Osteoblast (primary cell): ENCODE measurements around the gene ILK. TPM values are rescaled to one million over a fixed set of nuclear protein-coding genes. Genes with fewer than 3 reads are reported as not detected.
A peak's percentile ranks its signal among the peaks of the same experiment; 100 is the strongest.

Experiments used
- DNase-seq: peaks from one replicate; pipeline ENCODE4 v3.0.0; 2011; ENCODE audit warnings: low spot score, mixed read lengths; ENCODE audit not compliant: insufficient read length; ENCODE audit errors: missing footprints
- H2AFZ ChIP-seq: 2 replicates; pipeline ENCODE4 v1.6.0; 2011; ENCODE audit warnings: mild to moderate bottlenecking, low read length
- H3K27ac ChIP-seq: 2 replicates; pipeline ENCODE4 v1.5.1; 2011; ENCODE audit warnings: mild to moderate bottlenecking, low read depth, low read length, moderate library complexity
- H3K27me3 ChIP-seq: 2 replicates; pipeline ENCODE4 v1.6.0; 2012; ENCODE audit warnings: mild to moderate bottlenecking, control low read depth, inconsistent platforms, low read length, moderate library complexity; ENCODE audit not compliant: insufficient read depth
- H3K36me3 ChIP-seq: 2 replicates; pipeline ENCODE4 v1.5.1; 2011; ENCODE audit warnings: mild to moderate bottlenecking, low read length, control low read depth, moderate library complexity; ENCODE audit not compliant: insufficient read depth
- H3K4me1 ChIP-seq: 2 replicates; pipeline ENCODE4 v1.5.1; 2011; ENCODE audit warnings: mild to moderate bottlenecking, low read length, control low read depth, moderate library complexity; ENCODE audit not compliant: insufficient read depth
- H3K4me2 ChIP-seq: 2 replicates; pipeline ENCODE4 v1.6.0; 2011; ENCODE audit warnings: mild to moderate bottlenecking, low read length; ENCODE audit not compliant: insufficient read depth
- H3K4me3 ChIP-seq: fragments of 200-600 bp; sonication (generic); 3 replicates; pipeline ENCODE4 v1.5.1; 2012; ENCODE audit warnings: mild to moderate bottlenecking, low read length, inconsistent platforms; ENCODE audit not compliant: insufficient read depth
- H3K79me2 ChIP-seq: 2 replicates; pipeline ENCODE4 v1.6.0; 2012; ENCODE audit warnings: mild to moderate bottlenecking, low read length, control low read depth, inconsistent platforms; ENCODE audit not compliant: insufficient read depth
- H3K9me3 ChIP-seq: 2 replicates; pipeline ENCODE4 v1.5.1; 2011; ENCODE audit warnings: low read depth, low read length, control low read depth
- H4K20me1 ChIP-seq: 2 replicates; pipeline ENCODE4 v1.6.0; 2012; ENCODE audit warnings: mild to moderate bottlenecking, low read length, control low read depth; ENCODE audit not compliant: insufficient read depth
- total RNA-seq: library from RNA; depleted of rRNA; stranded (reverse); fragments of >200 nt; gene quantifications from 2 replicates; pipeline ENCODE4 v1.2.3, GENCODE V29; 2012
- TF ChIP-seq, protein P1 (sequence below): IDR thresholded peaks from 2 replicates; pipeline ENCODE4 v1.5.1; 2011; ENCODE audit warnings: mild to moderate bottlenecking, low read depth, low read length, moderate library complexity; ENCODE audit errors: extremely low read depth

ILK gene
- total RNA-seq, 1 donor: 176 TPM

GRCh38 chr11:6570691-6571427 is 32.7 kb upstream of the ILK start:
- H3K4me1 ChIP-seq: peaks cover 18% of the 10 kb centered on the region
- H3K4me3 ChIP-seq: no peak overlapping the region
- peaks cover 17% of the 10 kb centered on the region for H4K20me1 ChIP-seq
- no peaks in the 10 kb centered on the region for H3K79me2 ChIP-seq
- no peaks in the 10 kb centered on the region for H3K27me3 ChIP-seq
- no peaks in the 10 kb centered on the region for H3K36me3 ChIP-seq
- no peak overlapping the region for H3K4me2 ChIP-seq
- H2AFZ ChIP-seq: no peak overlapping the region
- TF ChIP-seq, protein P1, sequence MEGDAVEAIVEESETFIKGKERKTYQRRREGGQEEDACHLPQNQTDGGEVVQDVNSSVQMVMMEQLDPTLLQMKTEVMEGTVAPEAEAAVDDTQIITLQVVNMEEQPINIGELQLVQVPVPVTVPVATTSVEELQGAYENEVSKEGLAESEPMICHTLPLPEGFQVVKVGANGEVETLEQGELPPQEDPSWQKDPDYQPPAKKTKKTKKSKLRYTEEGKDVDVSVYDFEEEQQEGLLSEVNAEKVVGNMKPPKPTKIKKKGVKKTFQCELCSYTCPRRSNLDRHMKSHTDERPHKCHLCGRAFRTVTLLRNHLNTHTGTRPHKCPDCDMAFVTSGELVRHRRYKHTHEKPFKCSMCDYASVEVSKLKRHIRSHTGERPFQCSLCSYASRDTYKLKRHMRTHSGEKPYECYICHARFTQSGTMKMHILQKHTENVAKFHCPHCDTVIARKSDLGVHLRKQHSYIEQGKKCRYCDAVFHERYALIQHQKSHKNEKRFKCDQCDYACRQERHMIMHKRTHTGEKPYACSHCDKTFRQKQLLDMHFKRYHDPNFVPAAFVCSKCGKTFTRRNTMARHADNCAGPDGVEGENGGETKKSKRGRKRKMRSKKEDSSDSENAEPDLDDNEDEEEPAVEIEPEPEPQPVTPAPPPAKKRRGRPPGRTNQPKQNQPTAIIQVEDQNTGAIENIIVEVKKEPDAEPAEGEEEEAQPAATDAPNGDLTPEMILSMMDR: no peak
- DNase-seq: no peak
- no peaks in the 10 kb centered on the region for H3K9me3 ChIP-seq
- no peak overlapping the region for H3K27ac ChIP-seq

DNA sequence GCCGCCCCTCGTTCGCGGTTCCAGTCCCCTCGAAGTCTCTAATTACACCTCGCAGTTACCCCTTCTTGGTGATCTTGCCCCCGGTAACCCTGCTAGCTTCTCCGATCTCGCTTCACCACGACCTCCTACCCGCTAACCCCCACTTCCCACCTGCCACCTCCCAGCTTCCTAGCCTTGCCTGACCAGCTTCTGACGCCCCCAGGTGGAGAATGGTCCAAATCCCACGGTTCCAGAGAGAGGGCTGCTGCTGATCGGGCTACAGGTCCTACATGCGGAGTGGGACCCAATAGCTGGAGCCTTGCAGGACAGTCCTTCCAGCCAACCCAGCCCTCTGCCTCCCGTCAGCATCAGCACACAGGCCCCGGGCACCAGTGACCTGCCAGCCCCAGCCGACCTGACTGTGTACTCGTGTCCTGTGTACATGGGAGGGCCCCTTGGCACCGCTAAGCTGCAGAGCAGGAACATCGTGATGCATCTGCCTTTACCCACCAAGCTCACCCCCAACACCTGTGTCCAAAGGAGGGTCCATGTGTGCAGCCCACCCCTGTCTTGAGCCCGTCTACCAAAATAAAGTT is 32.1 kb upstream of the ILK start:
- H3K4me2 ChIP-seq: peak overlapping the region; percentile 36
- no peaks in the 10 kb centered on the region for H3K9me3 ChIP-seq
- H3K36me3 ChIP-seq: no peaks in the 10 kb centered on the region
- H3K27me3 ChIP-seq: no peaks in the 10 kb centered on the region
- H3K79me2 ChIP-seq: no peaks in the 10 kb centered on the region
- peaks cover 18% of the 10 kb centered on the region for H3K4me1 ChIP-seq
- H2AFZ ChIP-seq: no peak overlapping the region
- TF ChIP-seq, protein P1: no peak
- H4K20me1 ChIP-seq: peaks cover 12% of the 10 kb centered on the region
- no peak overlapping the region for H3K27ac ChIP-seq
- no peak overlapping the region for H3K4me3 ChIP-seq
- DNase-seq: peak; percentile 65

GRCh38 chr11:6572215-6572614 is 31.4 kb upstream of the ILK start:
- Histone ChIP-seq H3K4me2 (peak overlapping the region; percentile 36), H3K36me3 (no peaks in the 10 kb centered on the region), H3K4me3 (no peak overlapping the region), H3K4me1 (peaks cover 23% of the 10 kb centered on the region), H3K79me2 (no peaks in the 10 kb centered on the region), H3K27me3 (no peaks in the 10 kb centered on the region), H3K27ac (no peak overlapping the region), H4K20me1 (peaks cover 12% of the 10 kb centered on the region), H3K9me3 (no peaks in the 10 kb centered on the region), H2AFZ (no peak overlapping the region)
- TF ChIP-seq, protein P1: no peak
- peak; percentile 95 for DNase-seq
